ENCODE results near the gene CHADL. TPM values are rescaled to one million over a fixed set of nuclear protein-coding genes. Genes with fewer than 3 reads are reported as not detected.
A peak's percentile ranks its signal among the peaks of the same experiment; 100 is the strongest.

Gene CHADL
- total and polyA plus RNA-seq, 2 experiments from 2014 or later, result 1.6 TPM; not detected in 1

GRCh38 chr22:41204066-41204465 lies 36.7 kb downstream of the CHADL start:
- H2AFZ ChIP-seq, result no peak overlapping the region
- TF ChIP-seq JUNB (IDR thresholded peaks at IDR 0.05; ENCODE audit: unreplicated experiment) (no peak), CTCF (conservative IDR thresholded peaks at IDR 0.05; ENCODE audit: low read depth in 2 of 2) (no peak), NANOG (IDR thresholded peaks at IDR 0.05; ENCODE audit: borderline replicate concordance) (no peak), EZH2phosphoT487 (IDR thresholded peaks at IDR 0.05; ENCODE audit: unreplicated experiment) (no peak), ZNF114 (CRISPR knock-in tag; IDR thresholded peaks at IDR 0.05) (no peak), ZNF331 (CRISPR knock-in tag; IDR thresholded peaks at IDR 0.05; ENCODE audit: low read depth) (no peak), POLR2AphosphoS5 (IDR thresholded peaks at IDR 0.05; ENCODE audit: low read depth) (no peak), ZNF462 (CRISPR knock-in tag; IDR thresholded peaks at IDR 0.05) (no peak), EZH2 (IDR thresholded peaks at IDR 0.05; ENCODE audit: low read depth, unreplicated experiment) (no peak), STAT1 (IDR thresholded peaks at IDR 0.05; ENCODE audit: unreplicated experiment) (no peak), CREB1 (CRISPR knock-in tag; IDR thresholded peaks at IDR 0.05; ENCODE audit: low read depth) (no peak)
- TF ChIP-seq, protein P1, sequence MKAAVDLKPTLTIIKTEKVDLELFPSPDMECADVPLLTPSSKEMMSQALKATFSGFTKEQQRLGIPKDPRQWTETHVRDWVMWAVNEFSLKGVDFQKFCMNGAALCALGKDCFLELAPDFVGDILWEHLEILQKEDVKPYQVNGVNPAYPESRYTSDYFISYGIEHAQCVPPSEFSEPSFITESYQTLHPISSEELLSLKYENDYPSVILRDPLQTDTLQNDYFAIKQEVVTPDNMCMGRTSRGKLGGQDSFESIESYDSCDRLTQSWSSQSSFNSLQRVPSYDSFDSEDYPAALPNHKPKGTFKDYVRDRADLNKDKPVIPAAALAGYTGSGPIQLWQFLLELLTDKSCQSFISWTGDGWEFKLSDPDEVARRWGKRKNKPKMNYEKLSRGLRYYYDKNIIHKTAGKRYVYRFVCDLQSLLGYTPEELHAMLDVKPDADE (IDR thresholded peaks at IDR 0.05), result no peak
- TF ChIP-seq, protein P2, sequence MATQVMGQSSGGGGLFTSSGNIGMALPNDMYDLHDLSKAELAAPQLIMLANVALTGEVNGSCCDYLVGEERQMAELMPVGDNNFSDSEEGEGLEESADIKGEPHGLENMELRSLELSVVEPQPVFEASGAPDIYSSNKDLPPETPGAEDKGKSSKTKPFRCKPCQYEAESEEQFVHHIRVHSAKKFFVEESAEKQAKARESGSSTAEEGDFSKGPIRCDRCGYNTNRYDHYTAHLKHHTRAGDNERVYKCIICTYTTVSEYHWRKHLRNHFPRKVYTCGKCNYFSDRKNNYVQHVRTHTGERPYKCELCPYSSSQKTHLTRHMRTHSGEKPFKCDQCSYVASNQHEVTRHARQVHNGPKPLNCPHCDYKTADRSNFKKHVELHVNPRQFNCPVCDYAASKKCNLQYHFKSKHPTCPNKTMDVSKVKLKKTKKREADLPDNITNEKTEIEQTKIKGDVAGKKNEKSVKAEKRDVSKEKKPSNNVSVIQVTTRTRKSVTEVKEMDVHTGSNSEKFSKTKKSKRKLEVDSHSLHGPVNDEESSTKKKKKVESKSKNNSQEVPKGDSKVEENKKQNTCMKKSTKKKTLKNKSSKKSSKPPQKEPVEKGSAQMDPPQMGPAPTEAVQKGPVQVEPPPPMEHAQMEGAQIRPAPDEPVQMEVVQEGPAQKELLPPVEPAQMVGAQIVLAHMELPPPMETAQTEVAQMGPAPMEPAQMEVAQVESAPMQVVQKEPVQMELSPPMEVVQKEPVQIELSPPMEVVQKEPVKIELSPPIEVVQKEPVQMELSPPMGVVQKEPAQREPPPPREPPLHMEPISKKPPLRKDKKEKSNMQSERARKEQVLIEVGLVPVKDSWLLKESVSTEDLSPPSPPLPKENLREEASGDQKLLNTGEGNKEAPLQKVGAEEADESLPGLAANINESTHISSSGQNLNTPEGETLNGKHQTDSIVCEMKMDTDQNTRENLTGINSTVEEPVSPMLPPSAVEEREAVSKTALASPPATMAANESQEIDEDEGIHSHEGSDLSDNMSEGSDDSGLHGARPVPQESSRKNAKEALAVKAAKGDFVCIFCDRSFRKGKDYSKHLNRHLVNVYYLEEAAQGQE (IDR thresholded peaks at IDR 0.05; ENCODE audit: unreplicated experiment), result no peak
- 0 out of 2 replicates have a peak, but pooled peaks cover 9% of the 10 kb centered on the region for H3F3A ChIP-seq (replicated peaks; ENCODE audit: low read depth)
- H3K27ac ChIP-seq (ENCODE audit: low read depth), result no peak overlapping the region
- peaks cover 3% of the 10 kb centered on the region for H3K4me1 Mint-ChIP-seq
- H3K79me2 ChIP-seq (replicated peaks; ENCODE audit: insufficient read depth), result peaks cover 21% of the 10 kb centered on the region
- no peak overlapping the region for H3K4me2 ChIP-seq
- no peaks in the 10 kb centered on the region for H3K36me3 ChIP-seq (ENCODE audit: insufficient read depth)
- no peaks in the 10 kb centered on the region for H3K36me3 Mint-ChIP-seq (ENCODE audit: low read depth)
- H4K20me1 ChIP-seq (replicated peaks; ENCODE audit: insufficient read depth), result no peaks in the 10 kb centered on the region
- peaks cover 19% of the 10 kb centered on the region for H3K27me3 Mint-ChIP-seq (ENCODE audit: insufficient read depth, low read depth, poor library complexity)
- peaks cover 5% of the 10 kb centered on the region for H3K27me3 ChIP-seq (ENCODE audit: insufficient read depth)
- no peak overlapping the region for H3K4me3 ChIP-seq
- no peaks in the 10 kb centered on the region for H3K9me3 Mint-ChIP-seq
- H3K9me2 ChIP-seq (ENCODE audit: insufficient read depth), result no peaks in the 10 kb centered on the region
- H3K4me1 ChIP-seq (ENCODE audit: insufficient read depth), result no peaks in the 10 kb centered on the region
- no peak for DNase-seq (ENCODE audit: low spot score)
- no peak for ATAC-seq
- peak overlapping the region; percentile 43; the same call in 1 of the 3 replicates for H3K4me3 Mint-ChIP-seq
- no peak overlapping the region for H3K27ac Mint-ChIP-seq
